ENCODE data around the gene THAP2. TPM values are rescaled to one million over a fixed set of nuclear protein-coding genes. Genes with fewer than 3 reads are reported as not detected.

THAP2 gene
- total RNA-seq (10 to 100 TPM in 1 of 2 donors, 1 to 10 TPM in 1; 3.3 to 10.5 TPM), polyA plus RNA-seq (1 to 10 TPM; 2.7 to 5.0 TPM)
- long read RNA-seq, donor 1, full-length matches to known transcripts: 3 of 3 reads
- long read RNA-seq, donor 1, partial matches to known transcripts: 0 of 3 reads
- long read RNA-seq, donor 1, other reads (novel, unspliced or antisense): 0 of 3 reads
- long read RNA-seq, donor 2, full-length matches to known transcripts: 2 of 2 reads
- long read RNA-seq, donor 2, partial matches to known transcripts: 0 of 2 reads
- long read RNA-seq, donor 2, other reads (novel, unspliced or antisense): 0 of 2 reads
- long read RNA-seq, donor 3, full-length matches to known transcripts: 2 of 2 reads
- long read RNA-seq, donor 3, partial matches to known transcripts: 0 of 2 reads
- long read RNA-seq, donor 3, other reads (novel, unspliced or antisense): 0 of 2 reads
- long read RNA-seq, donor 4, full-length matches to known transcripts: 5 of 5 reads
- long read RNA-seq, donor 4, partial matches to known transcripts: 0 of 5 reads
- long read RNA-seq, donor 4, other reads (novel, unspliced or antisense): 0 of 5 reads
- long read RNA-seq, donor 5, full-length matches to known transcripts: 6 of 6 reads
- long read RNA-seq, donor 5, partial matches to known transcripts: 0 of 6 reads
- long read RNA-seq, donor 5, other reads (novel, unspliced or antisense): 0 of 6 reads

- Histone ChIP-seq H3K27me3 (ENCODE audit: control insufficient read depth in 3 of 3, insufficient read depth in 3 of 3, low read length in 2 of 3) (no peaks in the 10 kb centered on the region), H3K27ac (ENCODE audit: low read depth in 1 of 2, low read length in 1 of 2) (peak within 1 kb of the TSS; percentile 89 to 98), H3K36me3 (ENCODE audit: control insufficient read depth in 4 of 4, insufficient read depth in 4 of 4, low read length in 4 of 4) (peaks cover 0 to 17% (median 8%) of the 10 kb centered on the region in 4 donors), H3K9me3 (ENCODE audit: control insufficient read depth in 4 of 4, insufficient read depth in 3 of 4, low read length in 3 of 4) (no peaks in the 10 kb centered on the region), H3K4me3 (peak within 1 kb of the TSS; percentile 97), H3K9ac (ENCODE audit: insufficient read depth in 1 of 2, low read length in 2 of 2) (peak within 1 kb of the TSS; percentile 94 to 100), H3K4me1 (ENCODE audit: control insufficient read depth in 5 of 5, insufficient read depth in 5 of 5, low read length in 5 of 5) (peaks cover 0 to 25% (median 7%) of the 10 kb centered on the region in 5 donors)
- TF ChIP-seq, protein P1, sequence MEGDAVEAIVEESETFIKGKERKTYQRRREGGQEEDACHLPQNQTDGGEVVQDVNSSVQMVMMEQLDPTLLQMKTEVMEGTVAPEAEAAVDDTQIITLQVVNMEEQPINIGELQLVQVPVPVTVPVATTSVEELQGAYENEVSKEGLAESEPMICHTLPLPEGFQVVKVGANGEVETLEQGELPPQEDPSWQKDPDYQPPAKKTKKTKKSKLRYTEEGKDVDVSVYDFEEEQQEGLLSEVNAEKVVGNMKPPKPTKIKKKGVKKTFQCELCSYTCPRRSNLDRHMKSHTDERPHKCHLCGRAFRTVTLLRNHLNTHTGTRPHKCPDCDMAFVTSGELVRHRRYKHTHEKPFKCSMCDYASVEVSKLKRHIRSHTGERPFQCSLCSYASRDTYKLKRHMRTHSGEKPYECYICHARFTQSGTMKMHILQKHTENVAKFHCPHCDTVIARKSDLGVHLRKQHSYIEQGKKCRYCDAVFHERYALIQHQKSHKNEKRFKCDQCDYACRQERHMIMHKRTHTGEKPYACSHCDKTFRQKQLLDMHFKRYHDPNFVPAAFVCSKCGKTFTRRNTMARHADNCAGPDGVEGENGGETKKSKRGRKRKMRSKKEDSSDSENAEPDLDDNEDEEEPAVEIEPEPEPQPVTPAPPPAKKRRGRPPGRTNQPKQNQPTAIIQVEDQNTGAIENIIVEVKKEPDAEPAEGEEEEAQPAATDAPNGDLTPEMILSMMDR (IDR thresholded peaks at IDR 0.05; ENCODE audit: control extremely low read depth, extremely low read depth): peak; percentile 2
- WGBS, 2 donors: 1% methylated on average over 57 of the region's 57 CpGs
- ATAC-seq (ENCODE audit: insufficient read depth, low FRiP score) (peak; percentile 90), DNase-seq (peak; percentile 97 to 100 (median 100))
Measured at GRCh38 chr12:71663561-71664410, at the start of gene THAP2, which contains the start of gene ZFC3H1. TSS of gene THAP2 (plus strand) at chr12:71664301. CDS start at chr12:71664510, 209 bp downstream. TSS of gene ZFC3H1 (minus strand) at chr12:71663848. CDS start at chr12:71663610, 238 bp downstream.

DNA sequence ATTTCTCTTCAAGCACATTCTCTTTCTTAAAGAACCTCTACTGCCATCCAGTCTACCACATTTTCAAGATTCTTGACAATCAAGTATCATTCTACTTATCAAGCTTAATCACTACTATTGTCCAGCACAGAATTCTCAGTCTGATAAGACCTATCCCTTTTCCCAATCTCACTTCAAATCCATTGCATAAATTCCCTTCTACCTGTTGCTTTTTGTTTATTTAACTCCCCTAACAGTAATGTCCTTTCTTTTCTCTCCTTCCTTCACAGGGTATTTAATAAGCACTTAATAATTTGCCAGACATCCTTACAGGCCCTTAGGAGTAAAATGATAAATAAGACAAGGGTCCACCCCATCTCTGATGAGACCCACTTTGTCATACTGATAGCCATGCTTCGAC, 42.2 kb upstream of the THAP2 start:
- TF ChIP-seq, protein P1 (IDR thresholded peaks at IDR 0.05; ENCODE audit: control extremely low read depth, extremely low read depth): no peak
- no peak overlapping the region for H3K27ac ChIP-seq (ENCODE audit: low read depth in 1 of 2, low read length in 1 of 2)
- DNase-seq (no peak), ATAC-seq (ENCODE audit: insufficient read depth, low FRiP score) (no peak)
- no peak overlapping the region for H3K4me3 ChIP-seq
- H3K9me3 ChIP-seq (ENCODE audit: control insufficient read depth in 4 of 4, insufficient read depth in 3 of 4, low read length in 3 of 4): no peaks in the 10 kb centered on the region
- peaks cover 15 to 51% (median 43%) of the 10 kb centered on the region in 4 donors for H3K36me3 ChIP-seq (ENCODE audit: control insufficient read depth in 4 of 4, insufficient read depth in 4 of 4, low read length in 4 of 4)
- H3K27me3 ChIP-seq (ENCODE audit: control insufficient read depth in 3 of 3, insufficient read depth in 3 of 3, low read length in 2 of 3): no peaks in the 10 kb centered on the region
- H3K4me1 ChIP-seq (ENCODE audit: control insufficient read depth in 5 of 5, insufficient read depth in 5 of 5, low read length in 5 of 5): no peaks in the 10 kb centered on the region
- H3K9ac ChIP-seq (ENCODE audit: insufficient read depth in 1 of 2, low read length in 2 of 2): no peak overlapping the region
- 93 to 97% methylated on average over 1 of the region's 1 CpG for WGBS, 2 donors

GRCh38 chr12:71625476-71625875, 38.6 kb upstream of the THAP2 start:
- 77 to 90% methylated on average over 2 of the region's 2 CpGs for WGBS, 2 donors

More at GRCh38 chr12:71625476-71625875, 38.6 kb upstream of the THAP2 start:
- peaks cover 17 to 53% (median 42%) of the 10 kb centered on the region in 4 donors for H3K36me3 ChIP-seq (ENCODE audit: control insufficient read depth in 4 of 4, insufficient read depth in 4 of 4, low read length in 4 of 4)
- H3K27ac ChIP-seq (ENCODE audit: low read depth in 1 of 2, low read length in 1 of 2): no peak overlapping the region
- ATAC-seq (ENCODE audit: insufficient read depth, low FRiP score) (no peak), DNase-seq (no peak)
- H3K9ac ChIP-seq (ENCODE audit: insufficient read depth in 1 of 2, low read length in 2 of 2): no peak overlapping the region
- no peaks in the 10 kb centered on the region for H3K27me3 ChIP-seq (ENCODE audit: control insufficient read depth in 3 of 3, insufficient read depth in 3 of 3, low read length in 2 of 3)
- no peaks in the 10 kb centered on the region for H3K4me1 ChIP-seq (ENCODE audit: control insufficient read depth in 5 of 5, insufficient read depth in 5 of 5, low read length in 5 of 5)
- no peaks in the 10 kb centered on the region for H3K9me3 ChIP-seq (ENCODE audit: control insufficient read depth in 4 of 4, insufficient read depth in 3 of 4, low read length in 3 of 4)
- H3K4me3 ChIP-seq: no peak overlapping the region
- TF ChIP-seq, protein P1 (IDR thresholded peaks at IDR 0.05; ENCODE audit: control extremely low read depth, extremely low read depth): no peak
